Neural crest cell (in vitro differentiated cells): ENCODE data around the gene ROBO1. TPM values are rescaled to one million over a fixed set of nuclear protein-coding genes. Genes with fewer than 3 reads are reported as not detected.
"Not testable (repeated sequence)": the region's sequence is repeated elsewhere in the genome, so short reads cannot be mapped to it uniquely, and the experiment has no call there.

Experiments
- DNase-seq: peaks from one replicate; pipeline ENCODE4 v3.0.0; 2021; ENCODE audit warnings: low read depth, mixed read lengths, low spot score
- H3K27ac Mint-ChIP-seq: one replicate; pipeline ENCODE4 v1.8.0; 2021; ENCODE audit warnings: mild to moderate bottlenecking, mixed read lengths; ENCODE audit not compliant: unreplicated experiment
- H3K27me3 Mint-ChIP-seq: 2 replicates; pipeline ENCODE4 v1.8.0; 2021; ENCODE audit warnings: low read depth, mild to moderate bottlenecking, mixed read lengths
- H3K36me3 Mint-ChIP-seq: 2 replicates; pipeline ENCODE4 v1.8.0; 2021; ENCODE audit warnings: low read depth, mild to moderate bottlenecking, mixed read lengths
- H3K4me1 Mint-ChIP-seq: 2 replicates; pipeline ENCODE4 v1.8.0; 2021; ENCODE audit warnings: mixed read lengths
- H3K4me3 Mint-ChIP-seq: one replicate; pipeline ENCODE4 v1.8.0; 2021; ENCODE audit warnings: mild to moderate bottlenecking, mixed read lengths
- H3K9me3 Mint-ChIP-seq: 2 replicates; pipeline ENCODE4 v1.8.0; 2021; ENCODE audit warnings: mixed read lengths
- CTCF ChIP-seq: fragments of 200-600 bp; sonication (generic); conservative IDR thresholded peaks from 2 replicates; pipeline ENCODE4 v1.5.0; 2021; ENCODE audit warnings: antibody characterized with exemption, mild to moderate bottlenecking
- total RNA-seq: library from RNA; stranded (reverse); gene quantifications from 2 replicates; pipeline ENCODE4 v1.2.1, GENCODE V29; 2021

The ROBO1 gene
- total RNA-seq, 1 donor from 2014 or later: 88.7 TPM

GRCh38 chr3:79515072-79515471, 252.7 kb downstream of the ROBO1 start:
- H3K4me3 Mint-ChIP-seq: no peak overlapping the region
- peak overlapping the region; percentile 27 for H3K27ac Mint-ChIP-seq
- no peaks in the 10 kb centered on the region for H3K27me3 Mint-ChIP-seq
- TF ChIP-seq CTCF: no peak
- no peak for DNase-seq
- peaks cover 2% of the 10 kb centered on the region for H3K9me3 Mint-ChIP-seq
- peaks cover 9% of the 10 kb centered on the region for H3K4me1 Mint-ChIP-seq
- H3K36me3 Mint-ChIP-seq: no peaks in the 10 kb centered on the region

GRCh38 chr3:79514069-79514468, 253.7 kb downstream of the ROBO1 start:
- Mint-ChIP-seq H3K27ac (no peak overlapping the region), H3K36me3 (no peaks in the 10 kb centered on the region), H3K4me1 (peaks cover 9% of the 10 kb centered on the region), H3K4me3 (no peak overlapping the region), H3K9me3 (peaks cover 2% of the 10 kb centered on the region), H3K27me3 (no peaks in the 10 kb centered on the region)
- no peak for TF ChIP-seq CTCF
- no peak for DNase-seq

GRCh38 chr3:79506751-79507150, 261.0 kb downstream of the ROBO1 start:
- no peaks in the 10 kb centered on the region for H3K27me3 Mint-ChIP-seq
- H3K36me3 Mint-ChIP-seq: no peaks in the 10 kb centered on the region
- peaks cover under 1% of the 10 kb centered on the region for H3K9me3 Mint-ChIP-seq
- TF ChIP-seq CTCF: no peak
- no peak overlapping the region for H3K27ac Mint-ChIP-seq
- no peak overlapping the region for H3K4me3 Mint-ChIP-seq
- H3K4me1 Mint-ChIP-seq: no peaks in the 10 kb centered on the region
- DNase-seq: no peak

- not testable (repeated sequence) for H3K27ac Mint-ChIP-seq, DNase-seq, H3K27me3 Mint-ChIP-seq, H3K9me3 Mint-ChIP-seq, H3K36me3 Mint-ChIP-seq, H3K4me1 Mint-ChIP-seq, H3K4me3 Mint-ChIP-seq
Observed at GRCh38 chr3:79502216-79502681, 265.5 kb downstream of the ROBO1 start.

GRCh38 chr3:79497447-79498111, 270.2 kb downstream of the ROBO1 start:
- H3K27me3 Mint-ChIP-seq: no peaks in the 10 kb centered on the region
- DNase-seq: no peak
- peak; percentile 91 for TF ChIP-seq CTCF
- H3K27ac Mint-ChIP-seq: no peak overlapping the region
- H3K36me3 Mint-ChIP-seq: no peaks in the 10 kb centered on the region
- no peaks in the 10 kb centered on the region for H3K4me1 Mint-ChIP-seq
- H3K9me3 Mint-ChIP-seq: peaks cover 4% of the 10 kb centered on the region
- H3K4me3 Mint-ChIP-seq: no peak overlapping the region

DNA sequence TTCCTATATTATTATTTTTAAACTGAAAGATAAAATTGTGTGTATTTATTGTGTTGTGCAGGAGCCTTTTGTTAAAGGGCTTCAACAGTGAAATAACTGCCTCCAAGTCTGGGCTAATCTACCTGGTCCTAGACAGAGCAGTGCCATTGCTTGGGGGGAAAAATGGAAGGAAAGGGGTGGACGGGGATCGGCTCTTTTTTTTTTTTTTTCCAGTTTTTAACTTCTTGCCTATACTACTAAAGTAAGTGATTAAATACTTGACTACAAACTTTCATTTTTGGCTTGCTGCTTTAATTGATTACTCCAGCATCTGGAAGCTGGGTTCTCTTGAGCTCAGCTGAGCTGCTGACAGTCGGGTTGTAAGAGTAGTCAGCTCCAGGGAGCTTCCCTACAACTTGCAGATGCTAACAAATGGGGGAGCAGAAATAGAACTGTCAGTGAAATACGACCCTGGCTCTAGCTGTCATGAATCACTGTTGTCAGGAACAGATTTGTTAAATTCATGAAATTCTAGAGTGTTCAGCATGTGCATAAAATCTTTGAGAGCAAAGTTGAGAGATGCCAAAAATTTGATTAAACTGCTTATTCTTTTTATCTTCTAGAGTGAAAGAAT, 276.7 kb downstream of the ROBO1 start:
- Mint-ChIP-seq H3K27me3 (no peaks in the 10 kb centered on the region), H3K4me3 (no peak overlapping the region), H3K27ac (no peak overlapping the region), H3K36me3 (no peaks in the 10 kb centered on the region), H3K4me1 (no peaks in the 10 kb centered on the region), H3K9me3 (peaks cover 3% of the 10 kb centered on the region)
- DNase-seq: no peak
- no peak for TF ChIP-seq CTCF
